Adrenal gland (tissue), 12 donors: ENCODE results near the gene KDM6A. TPM values are rescaled to one million over a fixed set of nuclear protein-coding genes. Genes with fewer than 3 reads are reported as not detected.
"Not testable (repeated sequence)": the region's sequence is repeated elsewhere in the genome, so short reads cannot be mapped to it uniquely, and the experiment has no call there.

Experiments
- DNase-seq, 7 donors: peaks; one replicate each; pipeline ENCODE4 v3.0.0-alpha.2; 2019 to 2020
- H3K27ac ChIP-seq, 5 donors: fragments of 200-600 bp; sonication (generic) in 4 of 5; 1 replicate in 3 of 5; 2 replicates in 2 of 5; pipeline versions ENCODE4 v1.5.1 to v1.8.0; 2016 to 2020; ENCODE audit warnings: mild to moderate bottlenecking in 1 of 5
- H3K27me3 ChIP-seq: fragments of 200-600 bp; 2 replicates; pipeline ENCODE4 v1.8.0; 2021
- H3K36me3 ChIP-seq, 2 donors: fragments of 200-600 bp; replicated peaks in 1 of 2; 1 replicate in 1 of 2; 2 replicates in 1 of 2; pipeline versions ENCODE4 v1.5.1 to v1.8.0; 2018 to 2022
- H3K4me1 ChIP-seq, 2 donors: fragments of 200-600 bp; replicated peaks in 1 of 2; 1 replicate in 1 of 2; 2 replicates in 1 of 2; pipeline versions ENCODE4 v1.5.1 to v1.8.0; 2018 to 2021
- H3K4me3 ChIP-seq, 4 donors: fragments of 200-600 bp; sonication (generic) in 3 of 4; one replicate each; pipeline ENCODE4 v1.5.1; 2016 to 2018
- H3K9me3 ChIP-seq, 3 donors: fragments of 200-600 bp; sonication (generic) in 1 of 3; replicated peaks in 1 of 3; 1 replicate in 2 of 3; 2 replicates in 1 of 3; pipeline versions ENCODE4 v1.5.1 to v1.8.0; 2016 to 2021
- POLR2A ChIP-seq, 2 donors: fragments of 450-650 bp; IDR thresholded peaks; one replicate each; pipeline ENCODE4 v1.6.1; 2017; ENCODE audit warnings: antibody characterized with exemption in 2 of 2, mild to moderate bottlenecking in 2 of 2, moderate library complexity in 1 of 2
- WGBS, 4 donors: extraction: QIAGEN DNeasy Blood & Tissue Kit in 2 of 4; methylation state at CpG; one replicate each; pipeline versions ENCODE4 v1.1.5 to v1.1.7; 2013 to 2017; 5-methylcytosine and 5-hydroxymethylcytosine counted together
- intact Hi-C, 2 donors: fragments of 100-400 bp; cut with DNase I; formaldehyde crosslinking; loops; one replicate each; pipeline versions ENCODE4 v1.14.1 to v1.15.0; 2022 to 2023
- polyA plus RNA-seq, 3 donors: library from polyadenylated mRNA; stranded (reverse); fragments of 200-250 nt in 2 of 3; fragments of 350-450 nt in 1 of 3; fragmentation: Illumina TruSeq in 1 of 3; extraction: RNeasy Lipid Tissue Mini Kit (QIAGEN cat#74804) in 1 of 3; gene quantifications; one replicate each; pipeline ENCODE4 v1.2.3, GENCODE V29; 2013 to 2014
- total RNA-seq, 9 donors: library from RNA; depleted of rRNA in 4 of 9; stranded (reverse); fragments of >200 nt in 4 of 9; fragments of 120-200 nt in 1 of 9; fragmentation: NEBNext Ultra II Directional in 1 of 9; extraction: Animal tissue kit (Norgen Biotek cat#: 25700) in 1 of 9; gene quantifications; one replicate each; pipeline versions ENCODE4 v1.1.0 to v1.2.4, GENCODE V29; 2013 to 2023
- TF ChIP-seq, protein P1 (sequence below), 6 experiments: fragments of 450-650 bp in 4 of 6; fragments of 200-600 bp in 2 of 6; sonication (generic) in 1 of 6; IDR thresholded peaks; 1 replicate in 5 of 6; 2 replicates in 1 of 6; pipeline versions ENCODE4 v1.5.1 to v1.8.0; 2016 to 2021; ENCODE audit warnings: antibody characterized with exemption in 6 of 6, mild to moderate bottlenecking in 2 of 6, moderate library complexity in 1 of 6
- donor health status: healthy with polysubstance abuse.
- donor health status: Bipolar disorder and iron deficiency.
- donor health status: DM: yes; HTN: yes; CAD: no.
- donor health status: DM: no; HTN: no; CAD: no.
- donor health status: DM: no; HTN: no; CAD: no.
- donor health status: DM: yes; HTN: yes; CAD: no.

Gene KDM6A
- total and polyA plus RNA-seq, 12 donors: 4.1 to 37.9 (median 21.6) TPM

DNA sequence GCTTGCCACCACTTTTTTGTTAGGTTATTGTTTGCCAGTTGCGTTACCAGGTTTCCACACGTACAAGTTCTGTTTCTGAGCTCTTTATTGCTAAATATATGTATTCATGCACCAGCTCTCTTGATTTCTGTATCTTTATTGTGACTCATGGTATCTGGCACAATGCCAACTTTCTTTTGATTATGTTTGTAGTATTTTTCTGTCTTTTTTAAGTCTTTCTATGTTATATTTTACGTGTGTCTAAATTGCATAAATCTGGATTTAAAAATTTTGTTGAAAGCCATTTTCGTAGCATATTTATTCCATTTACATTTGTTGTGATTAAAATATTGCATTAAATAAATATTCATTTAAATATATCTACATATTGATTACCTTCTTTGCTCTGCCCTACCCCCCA is 73.8 kb downstream of the KDM6A start:
- H3K27me3 ChIP-seq: no peaks in the 10 kb centered on the region
- intact Hi-C loops: no loop called here
- H3K9me3 ChIP-seq: peaks cover 0 to 15% (median 0%) of the 10 kb centered on the region in 3 donors
- no peak for DNase-seq
- 80 to 99% (median 88%) methylated on average over 4 of the region's 4 CpGs for WGBS, 4 donors
- no peak overlapping the region for H3K4me3 ChIP-seq
- no peak overlapping the region for H3K27ac ChIP-seq
- peaks cover 0 to 24% of the 10 kb centered on the region in 2 donors for H3K4me1 ChIP-seq
- H3K36me3 ChIP-seq: no peaks in the 10 kb centered on the region
- no peak for TF ChIP-seq POLR2A (IDR thresholded peaks at IDR 0.05)
- TF ChIP-seq, protein P1, sequence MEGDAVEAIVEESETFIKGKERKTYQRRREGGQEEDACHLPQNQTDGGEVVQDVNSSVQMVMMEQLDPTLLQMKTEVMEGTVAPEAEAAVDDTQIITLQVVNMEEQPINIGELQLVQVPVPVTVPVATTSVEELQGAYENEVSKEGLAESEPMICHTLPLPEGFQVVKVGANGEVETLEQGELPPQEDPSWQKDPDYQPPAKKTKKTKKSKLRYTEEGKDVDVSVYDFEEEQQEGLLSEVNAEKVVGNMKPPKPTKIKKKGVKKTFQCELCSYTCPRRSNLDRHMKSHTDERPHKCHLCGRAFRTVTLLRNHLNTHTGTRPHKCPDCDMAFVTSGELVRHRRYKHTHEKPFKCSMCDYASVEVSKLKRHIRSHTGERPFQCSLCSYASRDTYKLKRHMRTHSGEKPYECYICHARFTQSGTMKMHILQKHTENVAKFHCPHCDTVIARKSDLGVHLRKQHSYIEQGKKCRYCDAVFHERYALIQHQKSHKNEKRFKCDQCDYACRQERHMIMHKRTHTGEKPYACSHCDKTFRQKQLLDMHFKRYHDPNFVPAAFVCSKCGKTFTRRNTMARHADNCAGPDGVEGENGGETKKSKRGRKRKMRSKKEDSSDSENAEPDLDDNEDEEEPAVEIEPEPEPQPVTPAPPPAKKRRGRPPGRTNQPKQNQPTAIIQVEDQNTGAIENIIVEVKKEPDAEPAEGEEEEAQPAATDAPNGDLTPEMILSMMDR (IDR thresholded peaks at IDR 0.05): no peak

DNA sequence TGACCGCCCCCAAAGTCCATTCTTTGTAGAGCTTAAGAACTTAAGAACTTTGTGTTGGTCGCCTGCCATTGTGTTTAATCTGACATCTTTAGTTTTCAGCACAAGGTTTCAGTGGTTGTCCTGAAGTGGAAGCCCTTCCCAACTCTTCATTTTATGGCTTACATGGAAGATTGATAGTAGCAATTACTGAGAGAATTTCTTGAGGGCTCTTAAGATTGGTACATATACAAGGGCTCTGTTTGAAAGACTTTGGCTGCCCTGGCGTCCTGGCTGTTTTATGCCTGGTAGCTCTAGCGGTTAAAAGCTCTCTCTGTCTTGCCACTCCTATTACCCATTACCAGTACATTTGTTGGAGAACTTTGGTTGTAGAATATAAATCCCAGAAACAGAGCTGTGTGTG is 75.0 kb downstream of the KDM6A start:
- intact Hi-C loops: no loop called here
- H3K4me3 ChIP-seq: no peak overlapping the region
- no peak for DNase-seq
- no peak overlapping the region for H3K27ac ChIP-seq
- no peaks in the 10 kb centered on the region for H3K36me3 ChIP-seq
- 93 to 99% (median 96%) methylated on average over 4 of the region's 4 CpGs for WGBS, 4 donors
- peaks cover 0 to 25% of the 10 kb centered on the region in 2 donors for H3K4me1 ChIP-seq
- H3K9me3 ChIP-seq: peaks cover 0 to 15% (median 0%) of the 10 kb centered on the region in 3 donors
- no peaks in the 10 kb centered on the region for H3K27me3 ChIP-seq
- TF ChIP-seq POLR2A (IDR thresholded peaks at IDR 0.05): no peak
- TF ChIP-seq, protein P1 (IDR thresholded peaks at IDR 0.05): no peak

- Histone ChIP-seq H3K9me3 (peaks cover 0 to 15% (median 0%) of the 10 kb centered on the region in 3 donors), H3K4me1 (peaks cover 2 to 25% of the 10 kb centered on the region in 2 donors), H3K4me3 (no peak overlapping the region), H3K36me3 (no peaks in the 10 kb centered on the region), H3K27me3 (no peaks in the 10 kb centered on the region), H3K27ac (no peak overlapping the region)
- no peak for DNase-seq
- TF ChIP-seq POLR2A (IDR thresholded peaks at IDR 0.05): no peak
- TF ChIP-seq, protein P1 (IDR thresholded peaks at IDR 0.05): no peak
- 84 to 98% (median 92%) methylated on average over 2 of the region's 2 CpGs for whole genome bisulfite sequencing, 4 donors
- intact Hi-C loops: no loop called here
These were observed 75.4 kb downstream of the KDM6A start for GRCh38 chrX:44948406-44948805.

DNA sequence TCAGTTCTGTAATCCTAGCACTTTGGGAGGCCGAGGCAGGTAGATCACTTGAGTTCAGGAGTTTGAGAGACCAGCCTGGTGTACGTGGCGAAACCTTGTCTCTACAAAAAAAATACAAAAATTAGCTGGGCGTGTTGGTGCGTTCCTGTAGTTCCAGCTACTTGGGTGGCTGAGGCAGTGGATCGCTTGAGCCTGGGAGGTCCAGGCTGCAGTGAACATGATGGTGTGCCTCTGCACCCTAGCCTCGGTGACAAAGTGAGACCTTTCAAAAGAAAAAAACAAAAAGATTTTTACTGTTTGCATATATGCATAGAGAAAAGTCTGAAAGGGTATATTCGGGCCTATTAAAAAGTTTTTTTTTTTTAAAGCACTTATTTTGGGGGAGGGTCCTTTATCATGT is 76.1 kb downstream of the KDM6A start:
- peaks cover 0 to 15% (median 0%) of the 10 kb centered on the region in 3 donors for H3K9me3 ChIP-seq
- 82 to 92% (median 84%) methylated on average over 8 of the region's 8 CpGs for WGBS, 4 donors
- intact Hi-C loops: no loop called here

DNA sequence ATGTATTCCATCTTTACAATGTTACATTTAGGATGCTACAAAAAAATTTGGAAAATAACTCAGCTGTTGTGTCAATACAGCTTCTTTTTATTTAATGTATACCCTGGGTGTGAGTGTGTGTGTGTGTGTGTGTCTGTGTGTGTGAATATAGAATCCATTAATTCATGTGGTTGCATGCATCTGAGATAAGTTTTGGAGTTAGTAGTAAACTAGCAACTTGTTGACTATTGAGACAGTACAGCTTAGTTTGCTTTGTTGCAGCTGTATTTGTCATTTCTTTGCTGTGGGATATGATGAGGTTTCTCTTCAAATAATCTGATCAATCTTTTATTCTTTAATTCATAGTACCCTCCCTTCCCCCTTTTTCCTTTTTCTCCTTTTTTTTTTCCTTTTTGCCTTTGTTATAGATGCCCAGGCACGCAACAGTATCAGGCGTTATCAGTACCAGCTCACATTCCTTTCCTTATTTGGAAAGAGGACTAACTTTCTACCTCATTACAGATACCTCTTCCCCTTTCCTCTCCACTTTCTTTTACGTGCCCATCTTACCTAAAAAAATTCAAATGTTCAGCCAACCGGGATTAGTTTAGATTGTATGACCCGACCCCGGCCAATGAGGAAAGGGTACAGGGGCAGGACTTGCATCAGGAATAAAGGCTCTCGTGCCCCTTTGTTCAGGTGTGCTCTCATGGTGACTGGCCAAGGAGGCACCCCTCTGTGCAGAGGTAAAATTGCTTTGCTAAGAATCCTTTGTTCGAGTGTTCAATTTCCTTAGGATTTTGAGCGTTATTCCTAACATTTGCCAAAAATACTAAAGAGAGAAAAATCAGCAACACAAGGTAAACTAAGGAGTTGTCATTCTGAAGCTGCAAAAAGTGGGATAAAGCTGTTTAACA is 77.7 kb downstream of the KDM6A start:
- peak overlapping the region in 1 of 5 donors; percentile 44 for H3K27ac ChIP-seq
- DNase-seq: peak in 1 of 7 donors; percentile 4
- H3K27me3 ChIP-seq, H3K4me3 ChIP-seq, H3K36me3 ChIP-seq, intact Hi-C loops, H3K9me3 ChIP-seq: not testable (repeated sequence)
- peaks cover 13 to 37% of the 10 kb centered on the region in 2 donors for H3K4me1 ChIP-seq
- 30 to 51% (median 41%) methylated on average over 9 of the region's 9 CpGs for WGBS, 4 donors

More for the DNA sequence above, 76.1 kb downstream of the KDM6A start:
- H3K4me1 ChIP-seq: peaks cover 9 to 30% of the 10 kb centered on the region in 2 donors
- TF ChIP-seq POLR2A (IDR thresholded peaks at IDR 0.05): no peak
- TF ChIP-seq, protein P1 (IDR thresholded peaks at IDR 0.05): no peak
- no peak for DNase-seq
- no peak overlapping the region for H3K4me3 ChIP-seq
- H3K27ac ChIP-seq: no peak overlapping the region
- H3K36me3 ChIP-seq: no peaks in the 10 kb centered on the region
- no peaks in the 10 kb centered on the region for H3K27me3 ChIP-seq
